ENCODE data around the gene GRIN3B. TPM values are rescaled to one million over a fixed set of nuclear protein-coding genes. Genes with fewer than 3 reads are reported as not detected.
A peak's percentile ranks its signal among the peaks of the same experiment; 100 is the strongest.

Gene GRIN3B
- total RNA-seq, 4 donors from 2014 or later, result 0.48 TPM; not detected in 3

DNA sequence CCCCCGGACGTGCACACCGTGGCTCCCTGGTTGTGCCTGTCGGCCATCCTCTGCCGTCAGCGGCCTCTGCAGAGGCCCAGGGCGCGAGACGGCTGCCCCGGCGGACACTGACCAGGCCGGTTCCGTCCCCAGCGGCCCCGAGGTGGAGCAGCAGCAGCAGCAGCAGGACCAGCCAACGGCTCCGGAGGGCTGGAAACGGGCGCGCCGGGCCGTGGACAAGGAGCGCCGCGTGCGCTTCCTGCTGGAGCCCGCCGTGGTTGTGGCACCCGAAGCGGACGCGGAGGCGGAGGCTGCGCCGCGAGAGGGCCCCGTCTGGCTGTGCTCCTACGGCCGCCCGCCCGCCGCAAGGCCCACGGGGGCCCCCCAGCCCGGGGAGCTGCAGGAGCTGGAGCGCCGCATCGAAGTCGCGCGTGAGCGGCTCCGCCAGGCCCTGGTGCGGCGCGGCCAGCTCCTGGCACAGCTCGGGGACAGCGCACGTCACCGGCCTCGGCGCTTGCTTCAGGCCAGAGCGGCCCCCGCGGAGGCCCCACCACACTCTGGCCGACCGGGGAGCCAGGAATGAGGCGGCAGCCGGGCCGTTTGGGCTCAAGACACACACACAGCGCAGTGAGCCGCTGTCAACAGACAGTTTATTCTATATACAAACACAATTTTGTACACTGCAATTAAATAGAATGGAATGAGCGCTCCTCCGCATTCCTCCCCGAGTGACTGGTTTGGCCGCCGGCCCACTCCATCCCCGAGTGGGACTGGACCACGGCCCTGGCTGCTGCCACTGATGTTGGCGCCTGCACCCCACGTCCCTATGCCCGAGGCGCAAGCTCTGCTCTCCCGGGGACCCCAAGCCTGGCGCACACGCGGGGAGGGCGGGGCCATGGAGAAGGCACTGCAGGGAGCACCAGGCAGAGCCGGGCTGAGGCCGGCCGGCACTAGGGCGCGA lies 9.1 kb downstream of the GRIN3B start:
- H3K4me1 ChIP-seq, result no peaks in the 10 kb centered on the region
- H3K9me3 ChIP-seq, result no peaks in the 10 kb centered on the region
- peak overlapping the region; percentile 61 to 74 for H3K27ac ChIP-seq
- peak overlapping the region in 1 of 2 donors; percentile 24 for H3K4me3 ChIP-seq
- H3K27me3 ChIP-seq, result no peaks in the 10 kb centered on the region
- intact Hi-C loops (cut with DNase I; ENCODE audit: low total_unique reads), result no loop called here
- peak in 1 of 2 donors; percentile 12 for TF ChIP-seq POLR2A (IDR thresholded peaks at IDR 0.05)
- TF ChIP-seq, protein P1, sequence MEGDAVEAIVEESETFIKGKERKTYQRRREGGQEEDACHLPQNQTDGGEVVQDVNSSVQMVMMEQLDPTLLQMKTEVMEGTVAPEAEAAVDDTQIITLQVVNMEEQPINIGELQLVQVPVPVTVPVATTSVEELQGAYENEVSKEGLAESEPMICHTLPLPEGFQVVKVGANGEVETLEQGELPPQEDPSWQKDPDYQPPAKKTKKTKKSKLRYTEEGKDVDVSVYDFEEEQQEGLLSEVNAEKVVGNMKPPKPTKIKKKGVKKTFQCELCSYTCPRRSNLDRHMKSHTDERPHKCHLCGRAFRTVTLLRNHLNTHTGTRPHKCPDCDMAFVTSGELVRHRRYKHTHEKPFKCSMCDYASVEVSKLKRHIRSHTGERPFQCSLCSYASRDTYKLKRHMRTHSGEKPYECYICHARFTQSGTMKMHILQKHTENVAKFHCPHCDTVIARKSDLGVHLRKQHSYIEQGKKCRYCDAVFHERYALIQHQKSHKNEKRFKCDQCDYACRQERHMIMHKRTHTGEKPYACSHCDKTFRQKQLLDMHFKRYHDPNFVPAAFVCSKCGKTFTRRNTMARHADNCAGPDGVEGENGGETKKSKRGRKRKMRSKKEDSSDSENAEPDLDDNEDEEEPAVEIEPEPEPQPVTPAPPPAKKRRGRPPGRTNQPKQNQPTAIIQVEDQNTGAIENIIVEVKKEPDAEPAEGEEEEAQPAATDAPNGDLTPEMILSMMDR (IDR thresholded peaks at IDR 0.05), result peak in 1 of 4 experiments; percentile 13
- peak; percentile 68 to 81 for DNase-seq
- no peaks in the 10 kb centered on the region for H3K36me3 ChIP-seq

- no peaks in the 10 kb centered on the region for H3K4me1 ChIP-seq
- H3K36me3 ChIP-seq, result no peaks in the 10 kb centered on the region
- DNase-seq, result peak in 1 of 2 donors; percentile 38
- intact Hi-C loops (cut with DNase I; ENCODE audit: low total_unique reads), result no loop called here
- H3K4me3 ChIP-seq, result no peak overlapping the region
- H3K27me3 ChIP-seq, result no peaks in the 10 kb centered on the region
- TF ChIP-seq, protein P1 (IDR thresholded peaks at IDR 0.05), result no peak
- TF ChIP-seq POLR2A (IDR thresholded peaks at IDR 0.05), result peak in 1 of 2 donors; percentile 0
- peak overlapping the region; percentile 61 to 74 for H3K27ac ChIP-seq
- H3K9me3 ChIP-seq, result no peaks in the 10 kb centered on the region
These were observed 9.8 kb downstream of the GRIN3B start for GRCh38 chr19:1009981-1010538.

- no peak for TF ChIP-seq POLR2A (IDR thresholded peaks at IDR 0.05)
- TF ChIP-seq, protein P1 (IDR thresholded peaks at IDR 0.05), result no peak
- Histone ChIP-seq H3K27ac (peak overlapping the region in 1 of 2 donors; percentile 74), H3K4me1 (no peaks in the 10 kb centered on the region), H3K27me3 (no peaks in the 10 kb centered on the region), H3K36me3 (no peaks in the 10 kb centered on the region), H3K9me3 (no peaks in the 10 kb centered on the region), H3K4me3 (no peak overlapping the region)
- DNase-seq, result peak in 1 of 2 donors; percentile 26
- intact Hi-C loops (cut with DNase I; ENCODE audit: low total_unique reads), result no loop called here
These were observed 10.6 kb downstream of the GRIN3B start for GRCh38 chr19:1010586-1011510.

DNA sequence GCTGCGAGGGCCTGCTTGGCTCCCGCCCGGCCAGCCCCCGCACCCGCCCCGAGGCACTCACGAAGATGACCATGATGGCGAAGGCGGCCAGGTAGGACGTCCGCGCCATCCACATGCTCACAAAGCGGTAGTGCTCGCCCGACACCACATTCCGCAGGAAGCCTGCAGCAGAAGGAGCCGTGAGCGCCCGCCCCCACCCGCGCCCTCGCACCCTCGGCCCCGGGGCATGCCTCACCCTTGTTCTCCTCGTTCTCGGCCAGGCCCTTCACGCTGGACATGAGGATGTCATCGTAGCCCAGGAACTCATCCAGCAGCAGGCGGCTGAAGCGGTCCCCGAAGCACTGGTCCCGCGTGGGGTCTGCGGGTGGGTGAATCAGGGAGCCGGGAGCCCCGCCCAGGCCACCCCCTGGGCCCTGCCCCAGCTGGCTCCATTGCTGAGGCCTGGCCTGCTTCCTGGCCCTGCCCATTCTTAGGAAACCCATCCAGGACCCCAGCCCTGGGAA lies 11.7 kb downstream of the GRIN3B start:
- Histone ChIP-seq H3K27me3 (no peaks in the 10 kb centered on the region), H3K36me3 (no peaks in the 10 kb centered on the region), H3K4me3 (no peak overlapping the region), H3K27ac (no peak overlapping the region), H3K9me3 (no peaks in the 10 kb centered on the region), H3K4me1 (peaks cover 0 to 9% of the 10 kb centered on the region in 2 donors)
- intact Hi-C loops (cut with DNase I; ENCODE audit: low total_unique reads), result no loop called here
- TF ChIP-seq, protein P1 (IDR thresholded peaks at IDR 0.05), result no peak
- TF ChIP-seq POLR2A (IDR thresholded peaks at IDR 0.05), result no peak
- no peak for DNase-seq

All from uterus (tissue), 4 donors.